Prostate gland (tissue), 2 donors: ENCODE measurements around the gene POFUT1.

ENCODE experiments used
- POLR2A ChIP-seq: fragments of 450-650 bp; IDR thresholded peaks from one replicate; pipeline ENCODE4 v1.6.1; 2016; ENCODE audit warnings: antibody characterized with exemption, mild to moderate bottlenecking
- TF ChIP-seq, protein P1 (sequence below), 4 experiments: fragments of 200-600 bp in 2 of 4; fragments of 450-650 bp in 2 of 4; sonication (generic) in 2 of 4; IDR thresholded peaks; 1 replicate in 3 of 4; 2 replicates in 1 of 4; pipeline ENCODE4 v1.5.1; 2016 to 2019; ENCODE audit warnings: antibody characterized with exemption in 4 of 4, mild to moderate bottlenecking in 2 of 4, moderate library complexity in 2 of 4

DNA sequence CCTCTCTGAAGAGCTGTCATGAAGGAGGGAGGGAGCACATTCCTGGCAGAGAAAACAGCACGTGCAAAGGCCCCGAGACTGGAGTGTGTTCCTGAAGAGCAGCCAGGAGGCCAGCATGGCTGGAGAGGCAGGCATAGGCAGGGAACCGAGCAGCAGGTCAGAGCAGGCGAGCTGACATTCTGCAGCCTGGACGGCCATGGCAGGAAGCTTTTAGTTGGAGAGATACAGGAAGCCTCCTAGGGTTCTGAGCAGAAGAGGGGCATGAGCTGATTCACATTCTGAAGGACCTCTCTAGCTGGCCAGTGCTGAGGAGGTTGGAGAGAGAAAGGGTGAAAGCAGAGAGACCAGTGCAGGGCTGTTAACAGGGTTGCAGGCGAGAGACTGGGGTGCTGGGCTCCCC is 29.7 kb downstream of the POFUT1 start:
- TF ChIP-seq, protein P1, sequence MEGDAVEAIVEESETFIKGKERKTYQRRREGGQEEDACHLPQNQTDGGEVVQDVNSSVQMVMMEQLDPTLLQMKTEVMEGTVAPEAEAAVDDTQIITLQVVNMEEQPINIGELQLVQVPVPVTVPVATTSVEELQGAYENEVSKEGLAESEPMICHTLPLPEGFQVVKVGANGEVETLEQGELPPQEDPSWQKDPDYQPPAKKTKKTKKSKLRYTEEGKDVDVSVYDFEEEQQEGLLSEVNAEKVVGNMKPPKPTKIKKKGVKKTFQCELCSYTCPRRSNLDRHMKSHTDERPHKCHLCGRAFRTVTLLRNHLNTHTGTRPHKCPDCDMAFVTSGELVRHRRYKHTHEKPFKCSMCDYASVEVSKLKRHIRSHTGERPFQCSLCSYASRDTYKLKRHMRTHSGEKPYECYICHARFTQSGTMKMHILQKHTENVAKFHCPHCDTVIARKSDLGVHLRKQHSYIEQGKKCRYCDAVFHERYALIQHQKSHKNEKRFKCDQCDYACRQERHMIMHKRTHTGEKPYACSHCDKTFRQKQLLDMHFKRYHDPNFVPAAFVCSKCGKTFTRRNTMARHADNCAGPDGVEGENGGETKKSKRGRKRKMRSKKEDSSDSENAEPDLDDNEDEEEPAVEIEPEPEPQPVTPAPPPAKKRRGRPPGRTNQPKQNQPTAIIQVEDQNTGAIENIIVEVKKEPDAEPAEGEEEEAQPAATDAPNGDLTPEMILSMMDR (IDR thresholded peaks at IDR 0.05), result no peak
- TF ChIP-seq POLR2A, result no peak
